Measurements from ENCODE around the gene SLC44A1.

Gene SLC44A1

GRCh38 chr9:105273731-105274130 lies 29.3 kb downstream of the SLC44A1 start:
- no peak for DNase-seq (ENCODE audit: low read depth in 2 of 2)

GRCh38 chr9:105275111-105275510 lies 30.7 kb downstream of the SLC44A1 start:
- no peak for DNase-seq (ENCODE audit: low read depth in 2 of 2)

- DNase-seq (ENCODE audit: low read depth in 2 of 2): no peak
Observed at GRCh38 chr9:105275938-105276337, 31.5 kb downstream of the SLC44A1 start.

- DNase-seq (ENCODE audit: low read depth in 2 of 2): no peak
Observed at GRCh38 chr9:105278751-105279150, 34.3 kb downstream of the SLC44A1 start.

GRCh38 chr9:105280691-105281090 lies 36.2 kb downstream of the SLC44A1 start:
- DNase-seq (ENCODE audit: low read depth in 2 of 2): no peak

GRCh38 chr9:105281272-105281671 lies 36.8 kb downstream of the SLC44A1 start:
- DNase-seq (ENCODE audit: low read depth in 2 of 2): no peak

GRCh38 chr9:105281926-105282325 lies 37.5 kb downstream of the SLC44A1 start:
- DNase-seq (ENCODE audit: low read depth in 2 of 2): no peak

- no peak for DNase-seq (ENCODE audit: low read depth in 2 of 2)
Observed at GRCh38 chr9:105282870-105283621, 38.6 kb downstream of the SLC44A1 start.

- DNase-seq (ENCODE audit: low read depth in 2 of 2): no peak
Observed at GRCh38 chr9:105283795-105284194, 39.3 kb downstream of the SLC44A1 start.

GRCh38 chr9:105284463-105284862 lies 40.0 kb downstream of the SLC44A1 start:
- no peak for DNase-seq (ENCODE audit: low read depth in 2 of 2)

GRCh38 chr9:105286098-105286497 lies 41.6 kb downstream of the SLC44A1 start:
- no peak for DNase-seq (ENCODE audit: low read depth in 2 of 2)

GRCh38 chr9:105289305-105289704 lies 44.9 kb downstream of the SLC44A1 start:
- no peak for DNase-seq (ENCODE audit: low read depth in 2 of 2)

GRCh38 chr9:105290418-105290817 lies 46.0 kb downstream of the SLC44A1 start:
- DNase-seq (ENCODE audit: low read depth in 2 of 2): no peak

GRCh38 chr9:105290954-105291353 lies 46.5 kb downstream of the SLC44A1 start:
- DNase-seq (ENCODE audit: low read depth in 2 of 2): no peak

GRCh38 chr9:105291422-105291859 lies 47.0 kb downstream of the SLC44A1 start:
- DNase-seq (ENCODE audit: low read depth in 2 of 2): no peak

GRCh38 chr9:105291938-105292337 lies 47.5 kb downstream of the SLC44A1 start:
- DNase-seq (ENCODE audit: low read depth in 2 of 2): no peak

GRCh38 chr9:105293408-105293807 lies 49.0 kb downstream of the SLC44A1 start:
- DNase-seq (ENCODE audit: low read depth in 2 of 2): no peak

- DNase-seq (ENCODE audit: low read depth in 2 of 2): no peak
Observed at GRCh38 chr9:105295201-105295550, 50.7 kb downstream of the SLC44A1 start.

GRCh38 chr9:105295986-105296385 lies 51.5 kb downstream of the SLC44A1 start:
- DNase-seq (ENCODE audit: low read depth in 2 of 2): no peak

- no peak for DNase-seq (ENCODE audit: low read depth in 2 of 2)
Observed at GRCh38 chr9:105296445-105296844, 52.0 kb downstream of the SLC44A1 start.

- DNase-seq (ENCODE audit: low read depth in 2 of 2): no peak
Observed at GRCh38 chr9:105296877-105297287, 52.4 kb downstream of the SLC44A1 start.

GRCh38 chr9:105297442-105298075 lies 53.1 kb downstream of the SLC44A1 start:
- DNase-seq (ENCODE audit: low read depth in 2 of 2): no peak

GRCh38 chr9:105299190-105299854 lies 54.9 kb downstream of the SLC44A1 start:
- DNase-seq (ENCODE audit: low read depth in 2 of 2): no peak
